HG03025 (cell line): ENCODE data around the gene CYP2E1.
"Not testable (repeated sequence)": the region's sequence is repeated elsewhere in the genome, so short reads cannot be mapped to it uniquely, and the experiment has no call there.

Source experiments
- ATAC-seq: cut with Tn5 transposase; IDR thresholded peaks from one replicate; pipeline ENCODE4 v1.9.1; 2021; ENCODE audit warnings: mild to moderate bottlenecking, moderate library complexity; ENCODE audit not compliant: unreplicated experiment, low FRiP score

The CYP2E1 gene

DNA sequence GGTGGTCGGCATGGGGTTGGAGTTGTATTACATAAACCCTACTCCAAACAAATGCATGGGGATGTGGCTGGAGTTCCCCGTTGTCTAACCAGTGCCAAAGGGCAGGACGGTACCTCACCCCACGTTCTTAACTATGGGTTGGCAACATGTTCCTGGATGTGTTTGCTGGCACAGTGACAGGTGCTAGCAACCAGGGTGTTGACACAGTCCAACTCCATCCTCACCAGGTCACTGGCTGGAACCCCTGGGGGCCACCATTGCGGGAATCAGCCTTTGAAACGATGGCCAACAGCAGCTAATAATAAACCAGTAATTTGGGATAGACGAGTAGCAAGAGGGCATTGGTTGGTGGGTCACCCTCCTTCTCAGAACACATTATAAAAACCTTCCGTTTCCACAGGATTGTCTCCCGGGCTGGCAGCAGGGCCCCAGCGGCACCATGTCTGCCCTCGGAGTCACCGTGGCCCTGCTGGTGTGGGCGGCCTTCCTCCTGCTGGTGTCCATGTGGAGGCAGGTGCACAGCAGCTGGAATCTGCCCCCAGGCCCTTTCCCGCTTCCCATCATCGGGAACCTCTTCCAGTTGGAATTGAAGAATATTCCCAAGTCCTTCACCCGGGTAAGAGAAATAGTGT lies at the start of gene CYP2E1:
CYP2E1 (plus strand) TSS at position 407 of the 632 bp plus-strand sequence; CDS start at position 440, 33 bp downstream.
- ATAC-seq, result no peak

DNA sequence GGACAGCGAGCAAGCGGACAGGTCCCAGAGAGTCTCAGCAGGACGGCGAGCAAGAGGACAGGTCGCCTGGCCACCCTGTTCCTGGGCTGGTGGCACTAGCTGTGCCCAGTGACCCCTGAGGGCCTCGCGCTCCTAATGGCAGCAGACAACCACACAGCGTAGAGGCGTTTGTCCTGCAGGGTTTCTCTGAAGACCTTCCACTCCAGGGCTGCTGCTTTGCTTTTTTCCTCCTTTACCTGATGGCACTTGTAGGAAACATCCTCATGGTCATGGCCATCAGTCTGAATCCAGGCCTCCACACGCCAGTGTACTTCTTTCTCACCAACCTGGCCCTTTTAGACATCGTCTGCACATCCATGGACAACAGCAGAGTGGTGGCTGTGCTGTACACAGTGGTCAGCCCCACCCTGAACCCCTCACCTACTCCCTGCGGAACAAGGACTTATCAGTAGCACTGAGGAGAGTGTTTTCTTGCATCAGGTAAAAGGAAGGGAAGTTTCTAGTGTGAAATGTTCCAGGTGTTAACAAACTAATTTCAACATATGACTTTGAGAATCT lies 46.0 kb upstream of the CYP2E1 start:
- no peak for ATAC-seq

DNA sequence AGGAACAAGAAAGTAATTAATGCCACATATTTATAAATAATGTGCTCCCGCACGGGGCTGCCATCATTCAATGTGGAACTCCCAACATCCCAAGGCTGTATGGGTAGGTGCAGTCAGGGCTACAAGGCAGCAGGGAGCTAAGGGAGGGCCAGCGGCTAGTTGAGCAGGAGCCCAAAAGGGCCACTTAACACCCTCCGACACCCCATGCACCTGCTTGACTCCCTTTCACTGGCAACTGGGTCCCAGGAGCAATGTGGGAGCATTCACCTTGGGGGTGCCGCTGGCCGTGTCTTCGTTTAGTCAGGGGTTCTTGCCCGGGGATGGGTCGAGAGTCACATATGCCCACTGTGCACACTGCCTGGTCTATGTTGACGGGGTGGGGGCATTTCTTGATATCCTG lies 45.5 kb upstream of the CYP2E1 start:
- no peak for ATAC-seq

DNA sequence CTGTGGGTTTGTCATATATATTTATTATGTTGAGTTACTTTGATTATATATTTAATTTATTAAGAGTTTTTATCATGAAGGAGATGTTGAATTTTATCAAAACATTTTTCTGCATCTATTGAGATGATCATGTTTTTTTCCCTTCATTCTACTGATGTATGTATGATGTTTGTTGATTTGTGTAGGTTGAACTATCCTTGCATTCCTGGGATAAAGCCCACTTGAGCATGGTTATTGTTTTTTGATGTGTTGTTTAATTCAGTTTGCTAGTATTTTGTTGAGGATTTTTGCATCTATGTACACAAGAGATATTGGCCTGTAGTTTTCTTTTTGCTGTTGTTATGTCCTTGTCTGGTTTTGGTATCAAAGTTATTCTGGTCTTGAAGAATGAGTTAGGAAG lies 42.3 kb upstream of the CYP2E1 start:
- no peak for ATAC-seq

DNA sequence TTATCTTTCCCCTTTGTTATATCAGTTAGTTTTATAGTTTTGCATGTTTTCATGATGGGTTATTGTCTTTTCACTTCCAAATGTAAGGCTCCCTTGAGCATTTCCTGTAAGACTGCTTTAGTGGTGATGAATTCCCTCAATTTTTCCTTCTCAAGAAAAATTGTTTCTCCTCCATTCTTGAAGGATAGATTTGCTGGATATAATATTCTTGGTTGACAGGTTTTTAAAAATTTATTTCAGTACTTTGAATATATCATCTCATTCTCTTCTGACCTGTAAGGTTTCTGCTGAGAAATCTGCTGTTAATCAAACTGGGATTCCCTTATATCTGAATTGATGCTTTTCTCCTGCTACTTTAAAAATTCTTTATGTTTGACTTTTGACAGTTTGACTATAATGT lies 40.1 kb upstream of the CYP2E1 start:
- no peak for ATAC-seq

DNA sequence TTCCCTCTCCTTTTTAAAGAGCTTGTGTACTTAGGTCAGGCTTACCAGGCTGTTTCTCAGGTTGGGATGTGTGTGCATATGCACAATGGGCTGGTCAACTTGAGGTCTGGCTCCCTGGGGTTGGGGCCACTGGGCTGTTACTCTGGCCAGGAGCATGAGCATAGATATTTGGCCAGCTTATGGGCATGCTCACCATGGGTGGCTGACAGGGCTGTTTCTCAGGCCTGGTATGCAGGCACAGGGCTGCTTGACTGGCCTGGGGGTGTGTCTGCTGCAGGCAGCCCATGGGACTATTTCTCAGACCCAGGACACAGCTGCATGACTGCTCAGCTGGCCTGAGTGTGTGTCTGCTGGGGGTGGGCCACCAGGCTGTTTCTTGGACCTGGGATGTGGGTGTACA lies 38.8 kb upstream of the CYP2E1 start:
- no peak for ATAC-seq

DNA sequence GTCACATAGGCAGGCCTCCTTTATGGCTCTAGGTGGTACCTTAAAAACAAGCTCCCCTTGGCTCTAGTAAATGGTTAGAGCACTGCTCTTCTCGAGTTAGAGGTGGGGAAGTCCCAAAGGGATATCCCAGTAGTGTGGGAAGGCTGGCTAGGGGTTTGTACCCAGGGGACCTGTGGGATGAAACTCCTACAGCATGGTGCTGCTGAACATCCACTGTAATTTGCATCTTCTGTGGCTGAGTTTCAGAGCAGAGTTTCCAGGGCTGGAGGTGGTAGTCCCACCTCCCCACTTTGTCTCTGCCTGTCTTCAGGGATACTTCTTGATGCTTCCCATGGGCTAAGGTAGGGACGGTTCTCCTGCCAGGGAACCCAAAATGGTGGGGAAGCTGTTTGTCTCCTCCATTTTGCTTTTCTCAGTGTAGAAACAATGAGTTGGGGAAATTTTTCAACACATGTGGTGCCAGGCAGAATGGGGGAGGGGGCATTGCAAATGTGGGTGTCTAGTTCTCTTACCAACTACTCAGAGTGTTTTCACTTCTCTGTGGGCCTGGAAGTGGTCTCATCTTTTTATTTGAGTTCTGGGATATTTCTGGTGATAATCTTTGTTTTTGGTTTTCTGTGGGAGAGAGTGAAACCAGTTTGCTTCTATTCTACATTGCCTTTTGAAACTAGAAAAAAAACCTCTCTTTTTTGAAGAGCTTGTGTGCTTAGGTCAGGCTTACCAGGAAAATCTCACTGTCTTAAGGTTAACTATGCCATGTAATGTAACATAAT lies 37.2 kb upstream of the CYP2E1 start:
- ATAC-seq, result no peak

DNA sequence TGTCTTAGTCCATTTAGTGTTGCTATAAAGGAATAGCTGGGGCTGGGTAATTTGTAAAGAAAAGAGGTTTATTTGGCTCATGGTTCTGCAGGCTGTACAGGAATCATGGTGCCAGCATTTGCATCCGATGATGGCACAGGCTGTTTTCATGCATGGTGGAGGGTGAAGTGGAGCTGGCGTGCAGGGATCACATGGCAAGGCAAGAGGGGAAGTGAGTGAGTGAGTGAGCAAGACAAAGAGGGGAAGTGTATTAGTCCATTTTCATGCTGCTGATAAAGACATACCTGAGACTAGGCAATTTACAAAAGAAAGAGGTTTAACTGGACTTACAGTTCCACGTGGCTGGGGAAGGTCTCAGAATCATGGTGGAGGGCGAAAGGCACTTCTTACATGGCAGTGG lies 33.6 kb upstream of the CYP2E1 start:
- not testable (repeated sequence) for ATAC-seq

DNA sequence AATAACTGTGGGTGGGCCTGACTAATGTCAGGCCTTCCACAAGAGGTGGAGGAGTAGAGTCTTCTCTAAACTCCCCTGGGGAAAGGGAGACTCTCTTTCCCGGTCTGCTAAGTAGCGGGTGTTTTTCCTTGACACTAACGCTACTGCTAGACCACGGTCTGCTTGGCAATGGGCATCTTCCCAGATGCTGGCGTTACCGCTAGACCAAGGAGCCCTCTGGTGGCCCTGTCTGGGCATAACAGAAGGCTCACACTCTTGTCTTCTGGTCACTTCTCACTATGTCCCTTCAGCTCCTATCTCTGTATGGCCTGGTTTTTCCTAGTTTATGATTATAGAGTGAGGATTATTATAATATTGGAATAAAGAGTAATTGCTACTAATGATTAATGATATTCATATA lies 29.8 kb upstream of the CYP2E1 start:
- ATAC-seq, result not testable (repeated sequence)

DNA sequence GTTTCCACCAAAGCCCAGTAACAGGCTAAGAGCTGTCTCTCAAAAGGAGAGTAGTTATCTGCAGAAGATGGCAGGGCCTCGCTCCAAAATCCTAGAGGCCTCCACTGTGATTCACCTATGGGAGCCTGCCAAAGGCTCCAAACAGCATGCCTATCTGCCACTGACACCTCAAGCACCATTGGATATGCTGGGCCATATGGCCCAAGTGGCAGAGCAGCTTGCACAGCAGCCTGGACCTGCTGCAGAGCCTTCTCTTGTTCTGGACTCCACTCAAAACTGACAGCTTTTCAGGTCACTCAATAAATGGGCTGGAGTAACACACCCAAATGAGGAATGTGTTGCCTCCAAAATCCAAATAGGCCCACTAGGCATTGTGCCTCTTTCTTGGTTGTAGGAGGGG lies 28.0 kb upstream of the CYP2E1 start:
- not testable (repeated sequence) for ATAC-seq

DNA sequence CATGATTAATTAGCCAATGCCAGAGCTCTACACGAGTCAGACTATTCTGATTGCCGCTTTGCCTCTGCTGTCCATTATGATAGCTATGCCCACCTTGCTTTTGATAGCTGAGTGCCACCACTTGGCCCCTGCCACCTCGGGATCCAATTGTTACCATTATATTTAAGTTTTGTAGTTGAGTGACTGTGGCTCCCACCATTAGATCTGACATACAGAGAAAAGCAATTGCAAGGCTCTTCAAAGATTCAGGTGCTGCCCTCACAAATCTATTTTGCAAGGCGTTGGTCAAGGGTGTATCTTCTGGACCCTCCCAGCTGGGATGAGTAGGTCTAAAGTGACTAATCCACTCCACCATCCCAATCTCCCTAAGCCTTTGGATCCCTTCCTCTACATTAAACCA lies 26.3 kb upstream of the CYP2E1 start:
- not testable (repeated sequence) for ATAC-seq

DNA sequence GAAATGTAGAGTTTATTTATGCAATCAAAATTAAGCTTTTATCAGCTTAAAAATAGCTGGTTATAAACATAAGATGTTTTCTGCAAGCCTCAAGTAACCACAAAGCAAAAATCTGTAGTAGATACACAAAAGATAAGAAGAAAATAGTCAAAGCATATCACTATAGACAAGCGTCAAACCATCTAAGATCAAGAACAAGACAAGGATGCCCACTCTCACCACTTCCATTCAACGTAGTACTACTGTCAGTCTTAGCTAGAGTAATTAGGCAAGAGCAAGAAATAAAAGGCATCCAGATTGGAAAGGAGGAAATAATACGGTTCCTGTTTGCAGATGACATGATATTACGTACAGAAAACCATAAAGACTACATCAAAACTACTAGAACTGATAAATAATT lies 17.5 kb upstream of the CYP2E1 start:
- ATAC-seq, result no peak

DNA sequence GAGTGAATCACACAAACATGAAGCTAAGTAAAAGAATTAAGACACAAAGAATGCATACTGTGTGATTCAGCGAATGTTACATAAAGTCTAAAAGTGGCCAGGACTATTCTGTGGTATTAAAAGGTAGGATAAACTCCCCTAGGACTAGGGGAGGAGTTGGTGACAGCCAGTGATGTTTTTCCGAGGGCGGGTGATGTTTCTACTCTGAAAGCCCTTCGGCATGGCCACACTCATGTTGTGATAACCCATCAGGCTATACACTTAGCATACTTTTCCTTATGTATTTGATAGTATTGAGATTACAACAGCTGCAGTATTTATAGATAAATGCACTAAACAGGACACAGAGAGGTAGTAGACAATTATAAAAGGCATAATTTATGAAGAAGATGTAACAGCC lies 15.8 kb upstream of the CYP2E1 start:
- ATAC-seq, result no peak

DNA sequence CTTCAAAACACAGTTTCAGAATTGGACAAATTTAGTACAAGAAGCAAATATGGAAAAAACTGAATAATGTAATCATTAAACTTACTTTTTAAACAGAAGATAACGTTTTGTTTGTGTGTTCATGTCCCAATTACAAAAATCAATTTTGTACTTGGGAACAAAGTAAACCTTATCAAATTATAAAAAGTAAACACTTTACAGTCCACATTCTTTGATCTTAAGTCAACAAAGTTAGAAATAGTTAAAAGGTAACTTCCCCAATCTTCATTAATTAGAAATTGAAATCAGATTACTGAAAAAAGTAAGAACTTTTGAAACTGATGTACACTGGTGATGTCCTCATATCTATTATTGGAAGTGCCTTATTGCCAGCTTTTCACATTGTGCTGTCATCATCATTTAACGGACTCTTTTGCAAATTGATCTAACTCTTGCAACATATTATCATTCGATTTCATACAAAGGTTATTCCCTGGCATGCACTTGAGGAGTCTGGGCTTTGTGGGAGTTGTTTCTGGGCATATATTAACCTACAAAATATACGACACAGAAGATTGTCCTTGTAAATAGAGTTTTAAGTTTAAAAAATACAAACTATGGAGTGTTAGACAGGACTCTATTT lies 15.1 kb upstream of the CYP2E1 start:
- ATAC-seq, result no peak

DNA sequence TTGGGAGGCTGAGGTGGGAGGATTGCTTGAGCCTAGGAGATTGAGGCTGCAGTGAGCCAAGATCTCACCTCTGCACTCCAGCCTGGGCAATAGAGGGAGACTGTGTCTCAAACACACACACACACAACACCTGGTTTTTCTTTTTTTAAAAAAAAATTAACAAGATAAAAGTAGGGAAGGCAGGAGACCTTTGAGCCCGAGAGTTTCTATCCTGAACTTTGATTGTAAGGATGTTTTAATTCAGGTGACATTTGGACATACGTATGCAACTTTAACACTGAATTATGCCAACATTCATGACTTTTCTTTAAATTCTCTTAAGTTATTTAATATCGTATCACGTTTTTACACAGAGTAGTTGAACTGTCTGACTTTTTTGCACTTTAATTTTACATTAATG lies 11.7 kb upstream of the CYP2E1 start:
- ATAC-seq, result no peak

DNA sequence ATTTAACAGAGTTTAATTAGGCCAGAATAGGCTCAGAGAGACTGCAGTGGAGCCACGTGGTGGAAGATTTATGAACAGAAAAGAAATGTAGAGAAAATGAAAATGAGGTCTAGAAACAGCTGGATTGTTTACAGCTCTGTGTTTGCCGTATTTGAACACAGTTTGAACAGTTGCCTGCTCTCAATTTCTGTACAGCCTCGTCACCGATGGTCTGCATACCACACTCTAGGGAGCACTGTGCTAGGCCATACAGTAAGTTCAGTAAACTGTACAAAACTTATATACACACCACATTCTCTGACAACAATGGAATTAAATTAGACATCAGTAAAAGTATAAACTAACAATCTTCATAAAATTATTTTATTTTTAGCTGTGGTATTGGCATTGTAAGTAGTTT lies 11.1 kb upstream of the CYP2E1 start:
- no peak for ATAC-seq

DNA sequence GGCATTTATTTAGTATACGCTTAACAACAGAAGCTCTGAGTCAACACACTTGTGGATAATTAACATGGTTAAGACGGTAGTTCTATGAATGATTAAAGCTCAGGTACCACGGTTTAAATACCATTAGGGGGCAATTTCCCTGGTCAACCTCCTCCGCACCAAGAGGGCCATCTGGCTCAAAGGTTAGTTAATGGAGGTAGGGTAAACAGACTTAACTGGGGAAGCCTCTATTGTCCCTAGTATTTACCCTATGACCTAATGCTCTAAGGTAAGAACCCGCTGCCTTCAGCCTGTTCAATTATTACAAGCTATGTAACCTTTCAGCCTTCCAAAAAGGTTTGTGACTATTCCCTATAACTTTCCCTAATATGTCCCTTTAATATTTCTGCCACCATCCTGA lies 8.6 kb upstream of the CYP2E1 start:
- not testable (repeated sequence) for ATAC-seq

DNA sequence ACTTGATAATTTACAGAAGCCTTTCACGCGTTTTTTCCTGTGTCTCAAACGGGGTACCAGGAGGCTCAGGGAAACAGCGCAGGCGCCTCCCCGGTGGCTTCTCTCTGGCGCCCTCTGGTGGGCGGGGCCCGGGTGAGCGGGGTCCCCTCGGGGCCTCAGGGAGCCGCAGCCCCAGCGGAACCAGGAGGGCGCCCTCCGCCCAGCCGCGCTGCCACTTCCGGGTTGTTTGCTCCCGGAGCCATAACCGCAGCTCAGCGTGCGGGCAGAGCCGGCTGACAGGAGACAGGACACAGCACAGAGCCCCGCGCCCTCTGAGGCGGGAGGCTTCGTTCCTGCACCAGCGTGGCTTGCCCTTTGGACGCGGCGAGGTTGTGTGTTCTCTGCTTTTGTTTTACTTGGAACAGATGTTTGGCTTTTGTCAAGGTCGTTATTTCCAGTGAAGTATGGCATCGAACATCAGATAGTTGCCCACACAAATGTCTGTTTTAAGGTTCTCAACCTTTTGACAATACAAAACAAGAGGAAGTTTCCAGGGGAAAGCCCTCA lies 6.9 kb upstream of the CYP2E1 start:
- peak; percentile 83 for ATAC-seq

DNA sequence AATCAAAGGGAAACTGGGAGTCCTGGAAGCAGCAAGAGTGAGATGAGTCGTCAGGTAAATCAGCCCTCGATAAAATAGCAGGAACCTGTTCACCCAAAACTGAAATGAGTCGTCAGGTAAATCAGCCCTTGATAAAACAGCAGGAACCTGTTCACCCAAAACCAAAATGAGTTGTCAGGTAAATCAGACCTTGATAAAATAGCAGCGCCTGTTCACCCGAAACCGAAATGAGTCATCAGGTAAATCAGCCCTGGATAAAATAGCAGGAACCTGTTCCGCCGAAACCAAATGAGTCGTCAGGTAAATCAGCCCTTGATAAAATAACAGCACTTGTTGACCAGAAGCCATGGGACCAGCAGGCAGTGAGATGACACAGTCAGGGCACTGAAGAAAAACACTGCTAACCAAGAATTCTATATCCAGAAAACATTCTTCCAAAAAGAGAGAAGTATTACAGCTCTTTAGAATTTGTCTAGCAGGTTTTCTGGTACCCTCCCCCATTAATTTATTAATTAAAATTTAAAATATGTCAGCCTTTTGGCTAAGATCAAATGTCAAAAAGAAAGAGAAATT lies 3.4 kb upstream of the CYP2E1 start:
- ATAC-seq, result no peak

DNA sequence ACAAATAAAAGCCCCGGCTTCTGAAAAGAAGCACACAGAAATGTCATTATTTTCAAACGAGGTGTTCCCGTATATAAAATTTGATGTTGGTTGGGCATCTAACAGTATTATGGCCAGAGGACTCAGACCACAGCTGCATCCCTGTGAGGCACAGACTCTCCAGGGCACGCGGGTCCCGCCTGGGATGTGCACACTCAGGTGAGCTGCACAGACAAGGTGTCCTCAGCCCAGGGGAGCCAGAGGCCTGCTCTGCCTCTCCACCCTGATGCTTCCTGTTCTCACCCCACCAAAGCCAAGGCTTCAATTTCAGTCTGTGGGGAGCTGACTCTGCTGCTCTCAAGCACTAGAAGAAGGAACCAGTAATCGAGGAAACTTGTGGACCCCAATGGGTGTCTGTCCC lies 1.7 kb upstream of the CYP2E1 start:
- no peak for ATAC-seq

DNA sequence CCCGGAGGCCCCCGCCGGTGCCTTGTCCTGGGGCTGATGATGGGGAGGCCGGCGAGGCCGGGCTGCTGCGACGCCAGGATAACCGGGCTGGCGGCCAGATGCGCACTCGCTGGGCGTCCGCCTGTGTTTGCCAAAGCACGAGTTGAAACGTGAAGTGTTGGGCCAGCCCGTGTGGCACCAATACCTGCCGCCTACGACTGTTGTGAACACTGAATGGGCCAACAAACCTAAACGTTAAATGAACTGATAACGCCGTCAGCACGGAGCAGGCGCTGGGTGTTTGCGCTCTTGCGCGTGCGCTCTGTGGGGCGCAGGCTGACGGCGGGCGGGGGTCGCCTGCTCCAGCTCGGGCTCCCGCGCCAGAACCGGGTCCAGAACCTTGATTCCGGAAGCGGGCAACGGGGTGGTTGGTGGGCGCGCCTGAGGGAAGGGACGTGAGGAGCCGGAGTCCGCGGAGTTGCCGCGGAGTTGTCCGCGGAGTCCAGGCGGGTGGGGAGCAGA lies 658 bp downstream of the CYP2E1 start:
- ATAC-seq, result no peak
